Right lobe of liver (tissue), 4 donors: ENCODE results near the gene SLC13A3.

ENCODE experiments used
- POLR2A ChIP-seq: fragments of 450-650 bp; IDR thresholded peaks from one replicate; pipeline ENCODE4 v1.6.1; 2017; ENCODE audit warnings: antibody characterized with exemption, mild to moderate bottlenecking
- TF ChIP-seq, protein P1 (sequence below), 4 donors: fragments of 200-600 bp in 3 of 4; fragments of 450-650 bp in 1 of 4; IDR thresholded peaks; one replicate each; pipeline versions ENCODE4 v1.5.1 to v1.8.0; 2016 to 2022; ENCODE audit warnings: antibody characterized with exemption in 4 of 4, mild to moderate bottlenecking in 2 of 4
- donor health status: DM: no; HTN: no; CAD: no.
- donor health status: DM: no; HTN: no; CAD: no.
- donor health status: DM: no; HTN: yes; CAD: no.

DNA sequence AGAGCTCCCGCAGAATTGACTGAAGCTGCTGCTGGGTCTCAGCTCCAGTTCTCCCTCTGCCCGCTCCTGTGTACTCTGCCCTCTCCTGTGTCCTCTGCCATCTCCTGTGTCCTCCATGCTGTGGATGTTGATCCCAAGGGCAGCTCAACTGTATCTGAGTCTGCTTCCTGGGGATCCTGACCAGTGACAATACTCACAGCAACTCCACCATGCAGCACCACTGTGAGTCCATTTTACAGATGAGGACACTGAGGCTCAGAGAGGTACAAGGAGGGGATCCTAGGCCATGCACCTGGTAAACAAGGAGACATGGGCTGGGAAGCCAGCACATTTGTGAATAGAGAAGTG, 29.4 kb upstream of the SLC13A3 start:
- TF ChIP-seq, protein P1, sequence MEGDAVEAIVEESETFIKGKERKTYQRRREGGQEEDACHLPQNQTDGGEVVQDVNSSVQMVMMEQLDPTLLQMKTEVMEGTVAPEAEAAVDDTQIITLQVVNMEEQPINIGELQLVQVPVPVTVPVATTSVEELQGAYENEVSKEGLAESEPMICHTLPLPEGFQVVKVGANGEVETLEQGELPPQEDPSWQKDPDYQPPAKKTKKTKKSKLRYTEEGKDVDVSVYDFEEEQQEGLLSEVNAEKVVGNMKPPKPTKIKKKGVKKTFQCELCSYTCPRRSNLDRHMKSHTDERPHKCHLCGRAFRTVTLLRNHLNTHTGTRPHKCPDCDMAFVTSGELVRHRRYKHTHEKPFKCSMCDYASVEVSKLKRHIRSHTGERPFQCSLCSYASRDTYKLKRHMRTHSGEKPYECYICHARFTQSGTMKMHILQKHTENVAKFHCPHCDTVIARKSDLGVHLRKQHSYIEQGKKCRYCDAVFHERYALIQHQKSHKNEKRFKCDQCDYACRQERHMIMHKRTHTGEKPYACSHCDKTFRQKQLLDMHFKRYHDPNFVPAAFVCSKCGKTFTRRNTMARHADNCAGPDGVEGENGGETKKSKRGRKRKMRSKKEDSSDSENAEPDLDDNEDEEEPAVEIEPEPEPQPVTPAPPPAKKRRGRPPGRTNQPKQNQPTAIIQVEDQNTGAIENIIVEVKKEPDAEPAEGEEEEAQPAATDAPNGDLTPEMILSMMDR (IDR thresholded peaks at IDR 0.05), result no peak
- no peak for TF ChIP-seq POLR2A
